ENCODE results near the gene EXOC6B. TPM values are rescaled to one million over a fixed set of nuclear protein-coding genes. Genes with fewer than 3 reads are reported as not detected.

The EXOC6B gene
- total and polyA plus RNA-seq, 11 donors = 18.4 to 192 (median 143) TPM

DNA sequence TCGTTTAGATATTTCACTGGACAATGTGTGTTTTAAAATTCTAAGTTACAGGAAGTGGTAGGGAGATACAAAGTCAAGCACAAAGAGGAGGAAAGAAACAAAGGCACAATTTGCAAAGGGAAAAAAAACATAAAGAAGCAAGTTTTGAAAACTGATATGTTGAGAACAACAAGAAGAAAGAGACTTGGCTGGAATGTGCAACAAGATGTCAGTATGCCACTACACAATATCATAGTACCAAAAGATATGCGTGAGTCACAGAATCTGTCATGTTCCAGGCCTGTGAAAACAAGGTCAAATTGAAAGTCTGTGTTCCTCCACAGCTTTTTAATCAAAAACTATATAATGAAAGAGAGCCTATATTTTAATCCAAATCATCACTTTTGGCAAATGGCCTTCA, 12.0 kb downstream of the EXOC6B start:
- TF ChIP-seq, protein P1, sequence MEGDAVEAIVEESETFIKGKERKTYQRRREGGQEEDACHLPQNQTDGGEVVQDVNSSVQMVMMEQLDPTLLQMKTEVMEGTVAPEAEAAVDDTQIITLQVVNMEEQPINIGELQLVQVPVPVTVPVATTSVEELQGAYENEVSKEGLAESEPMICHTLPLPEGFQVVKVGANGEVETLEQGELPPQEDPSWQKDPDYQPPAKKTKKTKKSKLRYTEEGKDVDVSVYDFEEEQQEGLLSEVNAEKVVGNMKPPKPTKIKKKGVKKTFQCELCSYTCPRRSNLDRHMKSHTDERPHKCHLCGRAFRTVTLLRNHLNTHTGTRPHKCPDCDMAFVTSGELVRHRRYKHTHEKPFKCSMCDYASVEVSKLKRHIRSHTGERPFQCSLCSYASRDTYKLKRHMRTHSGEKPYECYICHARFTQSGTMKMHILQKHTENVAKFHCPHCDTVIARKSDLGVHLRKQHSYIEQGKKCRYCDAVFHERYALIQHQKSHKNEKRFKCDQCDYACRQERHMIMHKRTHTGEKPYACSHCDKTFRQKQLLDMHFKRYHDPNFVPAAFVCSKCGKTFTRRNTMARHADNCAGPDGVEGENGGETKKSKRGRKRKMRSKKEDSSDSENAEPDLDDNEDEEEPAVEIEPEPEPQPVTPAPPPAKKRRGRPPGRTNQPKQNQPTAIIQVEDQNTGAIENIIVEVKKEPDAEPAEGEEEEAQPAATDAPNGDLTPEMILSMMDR (IDR thresholded peaks at IDR 0.05) = no peak
- TF ChIP-seq POLR2A (IDR thresholded peaks at IDR 0.05) = no peak
- Histone ChIP-seq H3K27ac (peak overlapping the region; percentile 7 to 75 (median 62)), H3K27me3 (no peaks in the 10 kb centered on the region), H3K36me3 (peaks cover 0 to 5% (median 0%) of the 10 kb centered on the region in 9 donors), H3K4me3 (no peak overlapping the region), H3K9me3 (peaks cover 0 to 13% (median 9%) of the 10 kb centered on the region in 12 donors), H3K4me1 (peaks cover 0 to 33% (median 12%) of the 10 kb centered on the region in 12 donors)
- no peak for DNase-seq
- WGBS, 4 donors = 27 to 38% (median 35%) methylated on average over 2 of the region's 2 CpGs
- ATAC-seq = peak; percentile 61 to 81 (median 78)
- intact Hi-C loops (cut with DNase I) = no loop called here

- intact Hi-C loops (cut with DNase I) = no loop called here
- no peaks in the 10 kb centered on the region for H3K27me3 ChIP-seq
- H3K4me1 ChIP-seq = peaks cover 0 to 21% (median 10%) of the 10 kb centered on the region in 12 donors
- H3K4me3 ChIP-seq = no peak overlapping the region
- TF ChIP-seq POLR2A (IDR thresholded peaks at IDR 0.05) = no peak
- TF ChIP-seq, protein P1 (IDR thresholded peaks at IDR 0.05) = no peak
- peaks cover 0 to 23% (median 12%) of the 10 kb centered on the region in 12 donors for H3K9me3 ChIP-seq
- no peak for DNase-seq
- H3K27ac ChIP-seq = no peak overlapping the region
- 95 to 99% (median 97%) methylated on average over 4 of the region's 4 CpGs for WGBS, 4 donors
- no peak for ATAC-seq
- peaks cover 0 to 9% (median 0%) of the 10 kb centered on the region in 9 donors for H3K36me3 ChIP-seq
These were observed 15.7 kb downstream of the EXOC6B start for GRCh38 chr2:72810165-72810564.

DNA sequence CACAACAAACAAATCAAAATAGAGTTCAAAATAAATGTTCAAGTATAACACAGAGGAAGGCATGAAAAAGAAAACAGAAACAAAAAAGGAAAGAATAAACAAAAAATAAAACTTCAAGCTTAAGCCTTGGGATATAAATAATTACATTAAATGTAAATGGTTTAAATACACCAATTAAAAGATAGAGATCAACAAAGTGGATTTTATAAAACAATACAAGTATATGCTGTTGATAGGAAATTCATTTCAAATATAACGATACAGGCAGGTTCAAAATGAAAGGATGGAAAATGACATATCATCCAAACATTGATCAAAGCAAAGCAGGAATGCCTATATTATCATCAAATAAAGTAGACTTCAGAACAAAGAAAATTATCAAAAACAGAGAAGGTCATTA, 16.7 kb downstream of the EXOC6B start:
- Histone ChIP-seq H3K9me3 (peaks cover 0 to 23% (median 12%) of the 10 kb centered on the region in 12 donors), H3K4me3 (no peak overlapping the region), H3K27me3 (no peaks in the 10 kb centered on the region), H3K4me1 (peaks cover 0 to 19% (median 6%) of the 10 kb centered on the region in 12 donors), H3K36me3 (peaks cover 0 to 9% (median 0%) of the 10 kb centered on the region in 9 donors), H3K27ac (no peak overlapping the region)
- no peak for TF ChIP-seq POLR2A (IDR thresholded peaks at IDR 0.05)
- TF ChIP-seq, protein P1 (IDR thresholded peaks at IDR 0.05) = no peak
- WGBS, 4 donors = 91 to 100% (median 98%) methylated on average over 1 of the region's 1 CpG
- DNase-seq = no peak
- intact Hi-C loops (cut with DNase I) = loop anchor here in 1 of 10 donors (5.0 kb wide), 1 partner anchor 37 kb away; no protein-coding TSS in a partner anchor
- ATAC-seq = no peak

DNA sequence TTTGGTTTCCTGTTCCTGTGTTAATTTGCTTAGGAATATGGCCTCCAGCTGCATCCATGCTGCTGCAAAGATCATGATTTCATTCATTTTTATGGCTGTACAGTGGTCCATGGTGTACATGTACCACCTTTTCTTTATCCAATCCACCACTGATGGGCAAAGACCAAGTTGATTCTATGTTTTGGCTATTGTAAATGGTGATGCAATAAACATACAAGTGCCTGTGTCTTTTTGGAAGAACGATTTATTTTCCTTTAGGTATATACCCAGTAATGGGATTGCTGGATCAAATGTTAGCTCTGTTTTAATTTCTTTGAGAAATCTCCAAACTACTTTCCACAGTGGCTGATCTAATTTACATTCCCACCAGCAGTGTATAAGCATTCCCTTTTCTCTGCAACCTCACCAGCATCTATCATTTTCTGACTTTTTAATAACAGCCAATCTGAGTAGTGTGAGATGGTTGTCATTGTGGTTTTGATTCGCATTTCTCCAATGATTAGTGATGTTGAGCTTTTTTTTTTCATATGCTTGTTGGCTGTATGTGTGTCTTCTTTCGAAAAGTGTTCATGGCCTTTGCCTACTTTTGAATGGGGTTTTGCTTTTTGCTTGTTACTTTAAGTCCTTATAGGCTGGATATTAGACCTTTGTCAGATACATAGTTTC, 19.4 kb downstream of the EXOC6B start:
- no peak for TF ChIP-seq POLR2A (IDR thresholded peaks at IDR 0.05)
- TF ChIP-seq, protein P1 (IDR thresholded peaks at IDR 0.05) = no peak
- ATAC-seq (no peak), DNase-seq (no peak)
- no peak overlapping the region for H3K27ac ChIP-seq
- 95 to 98% (median 97%) methylated on average over 3 of the region's 3 CpGs for WGBS, 4 donors
- peaks cover 0 to 14% (median 2%) of the 10 kb centered on the region in 12 donors for H3K4me1 ChIP-seq
- H3K36me3 ChIP-seq = peaks cover 0 to 9% (median 0%) of the 10 kb centered on the region in 9 donors
- no peak overlapping the region for H3K4me3 ChIP-seq
- intact Hi-C loops (cut with DNase I) = loop anchor here in 1 of 10 donors (5.0 kb wide), 1 partner anchor 34 kb away; no protein-coding TSS in a partner anchor
- H3K9me3 ChIP-seq = peaks cover 0 to 23% (median 12%) of the 10 kb centered on the region in 12 donors
- no peaks in the 10 kb centered on the region for H3K27me3 ChIP-seq

Data from heart left ventricle (tissue), 16 donors.